Transverse colon (tissue), 4 donors: Measurements from ENCODE around the gene OR1N1.

Experiments used
- POLR2A ChIP-seq: fragments of 450-650 bp; IDR thresholded peaks from one replicate; pipeline ENCODE4 v1.6.1; 2016; ENCODE audit warnings: antibody characterized with exemption, mild to moderate bottlenecking, moderate library complexity
- POLR2AphosphoS5 ChIP-seq, 3 donors: sonication (generic); formaldehyde crosslinking; IDR thresholded peaks; one replicate each; pipeline ENCODE4 v1.6.1; 2016; ENCODE audit warnings: antibody characterized with exemption in 3 of 3
- TF ChIP-seq, protein P1 (sequence below), 5 experiments: fragments of 200-600 bp in 3 of 5; fragments of 450-650 bp in 2 of 5; sonication (generic) in 3 of 5; IDR thresholded peaks; 1 replicate in 2 of 5; 2 replicates in 3 of 5; pipeline ENCODE4 v1.5.1; 2016 to 2017; ENCODE audit warnings: antibody characterized with exemption in 5 of 5, inconsistent platforms in 3 of 5, mild to moderate bottlenecking in 2 of 5, moderate library complexity in 1 of 5

DNA sequence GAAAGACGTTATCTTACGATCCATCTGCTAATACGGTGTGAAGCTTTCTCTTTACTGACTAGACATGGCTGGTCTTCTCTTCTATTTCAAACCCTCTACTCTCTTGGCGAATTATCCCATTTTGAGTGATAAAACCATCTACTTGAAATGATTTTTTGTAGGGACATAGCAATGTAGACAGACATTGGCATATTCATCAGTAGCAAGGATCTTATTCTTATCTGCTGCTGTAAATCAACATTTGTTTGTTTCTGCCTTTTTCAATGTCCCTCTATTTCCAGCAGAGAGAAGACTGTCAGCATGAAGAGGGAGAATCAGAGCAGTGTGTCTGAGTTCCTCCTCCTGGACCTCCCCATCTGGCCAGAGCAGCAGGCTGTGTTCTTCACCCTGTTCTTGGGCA, 8.3 kb downstream of the OR1N1 start, which contains the start of gene OR1J4:
- TF ChIP-seq POLR2AphosphoS5 (IDR thresholded peaks at IDR 0.05) (no peak), POLR2A (no peak)
- TF ChIP-seq, protein P1, sequence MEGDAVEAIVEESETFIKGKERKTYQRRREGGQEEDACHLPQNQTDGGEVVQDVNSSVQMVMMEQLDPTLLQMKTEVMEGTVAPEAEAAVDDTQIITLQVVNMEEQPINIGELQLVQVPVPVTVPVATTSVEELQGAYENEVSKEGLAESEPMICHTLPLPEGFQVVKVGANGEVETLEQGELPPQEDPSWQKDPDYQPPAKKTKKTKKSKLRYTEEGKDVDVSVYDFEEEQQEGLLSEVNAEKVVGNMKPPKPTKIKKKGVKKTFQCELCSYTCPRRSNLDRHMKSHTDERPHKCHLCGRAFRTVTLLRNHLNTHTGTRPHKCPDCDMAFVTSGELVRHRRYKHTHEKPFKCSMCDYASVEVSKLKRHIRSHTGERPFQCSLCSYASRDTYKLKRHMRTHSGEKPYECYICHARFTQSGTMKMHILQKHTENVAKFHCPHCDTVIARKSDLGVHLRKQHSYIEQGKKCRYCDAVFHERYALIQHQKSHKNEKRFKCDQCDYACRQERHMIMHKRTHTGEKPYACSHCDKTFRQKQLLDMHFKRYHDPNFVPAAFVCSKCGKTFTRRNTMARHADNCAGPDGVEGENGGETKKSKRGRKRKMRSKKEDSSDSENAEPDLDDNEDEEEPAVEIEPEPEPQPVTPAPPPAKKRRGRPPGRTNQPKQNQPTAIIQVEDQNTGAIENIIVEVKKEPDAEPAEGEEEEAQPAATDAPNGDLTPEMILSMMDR (IDR thresholded peaks at IDR 0.05): no peak
